WI38 (cell line): ENCODE measurements around the gene RGCC.

ENCODE experiments used
- H3K4me3 ChIP-seq: 2 replicates; pipeline ENCODE4 v1.5.1; 2011; ENCODE audit warnings: low read depth, mild to moderate bottlenecking, control low read depth, low read length
- CTCF ChIP-seq: IDR thresholded peaks from 2 replicates; pipeline ENCODE4 v1.5.1; 2012; ENCODE audit warnings: low read depth, mild to moderate bottlenecking, control low read depth, low read length

RGCC gene

GRCh38 chr13:41511827-41512226, 54.5 kb downstream of the RGCC start:
- H3K4me3 ChIP-seq: no peak overlapping the region
- no peak for TF ChIP-seq CTCF

- no peak overlapping the region for H3K4me3 ChIP-seq
- TF ChIP-seq CTCF: no peak
Measured at GRCh38 chr13:41512441-41512840, 55.1 kb downstream of the RGCC start.

GRCh38 chr13:41513600-41513999, 56.2 kb downstream of the RGCC start:
- no peak overlapping the region for H3K4me3 ChIP-seq
- TF ChIP-seq CTCF: no peak

- TF ChIP-seq CTCF: no peak
- H3K4me3 ChIP-seq: no peak overlapping the region
Measured at GRCh38 chr13:41514853-41515395, 57.6 kb downstream of the RGCC start.

GRCh38 chr13:41515491-41516139, 58.3 kb downstream of the RGCC start:
- no peak for TF ChIP-seq CTCF
- no peak overlapping the region for H3K4me3 ChIP-seq

GRCh38 chr13:41516166-41516565, 58.8 kb downstream of the RGCC start:
- TF ChIP-seq CTCF: no peak
- H3K4me3 ChIP-seq: no peak overlapping the region

- no peak for TF ChIP-seq CTCF
- H3K4me3 ChIP-seq: no peak overlapping the region
Measured at GRCh38 chr13:41516760-41517159, 59.4 kb downstream of the RGCC start.
